Measurements from ENCODE around the gene CELF3.

The CELF3 gene

DNA sequence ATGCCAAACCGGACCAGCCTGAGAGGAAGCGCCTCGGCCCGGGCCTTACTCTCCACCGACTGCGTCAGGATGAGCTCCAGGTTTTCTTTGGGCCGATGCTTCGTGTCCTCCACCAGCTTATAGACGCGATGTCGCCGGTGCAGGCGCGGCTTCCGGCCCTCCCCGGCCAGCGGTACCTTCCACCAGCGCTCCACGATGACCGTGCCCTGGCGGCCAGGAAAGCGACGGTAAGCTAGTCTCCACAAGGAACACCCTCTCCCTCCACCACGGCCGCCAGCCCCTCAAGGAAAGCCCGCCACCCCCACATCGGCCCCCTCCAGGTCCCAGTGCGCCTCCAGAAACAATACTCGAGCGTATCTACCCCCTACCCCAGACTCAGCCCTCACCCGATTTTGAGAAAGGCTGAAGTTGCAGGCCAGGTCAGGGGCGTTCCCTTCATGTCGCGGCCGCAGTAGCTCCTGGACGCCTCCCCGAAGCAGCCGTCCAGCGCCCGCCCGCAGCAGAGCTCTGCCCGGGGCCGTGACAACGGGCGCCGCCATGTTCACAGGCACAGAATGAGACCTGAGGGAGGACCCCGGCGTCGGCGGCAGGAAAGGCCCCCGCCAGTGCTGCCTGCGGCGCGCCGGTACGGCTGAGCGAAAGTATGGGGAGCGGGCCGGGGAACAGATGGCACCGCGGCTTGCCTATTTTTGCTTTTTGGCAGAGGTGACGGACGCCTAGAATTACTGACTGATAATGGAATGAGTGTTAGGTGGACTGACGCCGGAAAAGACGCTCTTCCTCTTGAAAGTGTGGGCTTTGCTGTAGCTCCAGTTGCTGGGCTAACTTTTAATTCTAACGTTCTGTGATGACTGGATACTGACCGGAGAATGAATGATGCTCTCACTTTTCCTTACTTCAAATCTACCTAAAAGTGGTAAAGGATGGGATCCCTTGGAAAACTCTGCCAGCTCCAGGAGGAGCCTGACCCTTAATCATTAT is 46.6 kb upstream of the CELF3 start, which contains the start of gene MRPL9 (continued):
- TF ChIP-seq, protein P1, sequence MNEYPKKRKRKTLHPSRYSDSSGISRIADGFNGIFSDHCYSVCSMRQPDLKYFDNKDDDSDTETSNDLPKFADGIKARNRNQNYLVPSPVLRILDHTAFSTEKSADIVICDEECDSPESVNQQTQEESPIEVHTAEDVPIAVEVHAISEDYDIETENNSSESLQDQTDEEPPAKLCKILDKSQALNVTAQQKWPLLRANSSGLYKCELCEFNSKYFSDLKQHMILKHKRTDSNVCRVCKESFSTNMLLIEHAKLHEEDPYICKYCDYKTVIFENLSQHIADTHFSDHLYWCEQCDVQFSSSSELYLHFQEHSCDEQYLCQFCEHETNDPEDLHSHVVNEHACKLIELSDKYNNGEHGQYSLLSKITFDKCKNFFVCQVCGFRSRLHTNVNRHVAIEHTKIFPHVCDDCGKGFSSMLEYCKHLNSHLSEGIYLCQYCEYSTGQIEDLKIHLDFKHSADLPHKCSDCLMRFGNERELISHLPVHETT (tag by site-specific recombination; IDR thresholded peaks at IDR 0.05), result peak; percentile 66
- TF ChIP-seq ZIC2 (tag by site-specific recombination; IDR thresholded peaks at IDR 0.05) (peak; percentile 41; the same call in 1 of the 2 replicates), ZNF366 (tag by site-specific recombination; conservative IDR thresholded peaks at IDR 0.05) (peak; percentile 43; the same call in 1 of the 2 replicates), GLIS2 (tag by site-specific recombination; IDR thresholded peaks at IDR 0.05) (peak; percentile 80), BCL11A (tag by site-specific recombination; IDR thresholded peaks at IDR 0.05; ENCODE audit: low read depth) (no peak), ZNF335 (tag by site-specific recombination; conservative IDR thresholded peaks at IDR 0.05) (peak; percentile 99), ZNF623 (tag by site-specific recombination; IDR thresholded peaks at IDR 0.05) (no peak), ZNF155 (tag by site-specific recombination; IDR thresholded peaks at IDR 0.05) (no peak), ZNF558 (tag by site-specific recombination; IDR thresholded peaks at IDR 0.05) (no peak), ZNF341 (tag by site-specific recombination; IDR thresholded peaks at IDR 0.05; ENCODE audit: low read depth) (peak; percentile 17; the same call in 1 of the 2 replicates), ZNF677 (tag by site-specific recombination; IDR thresholded peaks at IDR 0.05) (no peak), ZNF221 (tag by site-specific recombination; IDR thresholded peaks at IDR 0.05; ENCODE audit: borderline replicate concordance) (no peak), ZNF138 (tag by site-specific recombination; IDR thresholded peaks at IDR 0.05; ENCODE audit: borderline replicate concordance) (no peak), ZNF791 (tag by site-specific recombination; IDR thresholded peaks at IDR 0.05) (no peak), ZNF747 (tag by site-specific recombination; IDR thresholded peaks at IDR 0.05) (no peak), KLF16 (tag by site-specific recombination; IDR thresholded peaks at IDR 0.05) (0 out of 2 replicates have a peak, but pooled peaks have one; percentile 41), MZF1 (tag by site-specific recombination; IDR thresholded peaks at IDR 0.05; ENCODE audit: borderline replicate concordance) (0 out of 2 replicates have a peak, but pooled peaks have one; percentile 50), ZNF660 (tag by site-specific recombination; IDR thresholded peaks at IDR 0.05) (peak; percentile 83), MEIS1 (CRISPR knock-in tag; IDR thresholded peaks at IDR 0.05; ENCODE audit: borderline replicate concordance) (no peak), SETDB1 (IDR thresholded peaks at IDR 0.05; ENCODE audit: insufficient read length, low read length) (no peak), ZFP3 (tag by site-specific recombination; IDR thresholded peaks at IDR 0.05; ENCODE audit: low read depth) (no peak), ZNF184 (tag by site-specific recombination; IDR thresholded peaks at IDR 0.05) (no peak)
- TF ChIP-seq, protein P2, sequence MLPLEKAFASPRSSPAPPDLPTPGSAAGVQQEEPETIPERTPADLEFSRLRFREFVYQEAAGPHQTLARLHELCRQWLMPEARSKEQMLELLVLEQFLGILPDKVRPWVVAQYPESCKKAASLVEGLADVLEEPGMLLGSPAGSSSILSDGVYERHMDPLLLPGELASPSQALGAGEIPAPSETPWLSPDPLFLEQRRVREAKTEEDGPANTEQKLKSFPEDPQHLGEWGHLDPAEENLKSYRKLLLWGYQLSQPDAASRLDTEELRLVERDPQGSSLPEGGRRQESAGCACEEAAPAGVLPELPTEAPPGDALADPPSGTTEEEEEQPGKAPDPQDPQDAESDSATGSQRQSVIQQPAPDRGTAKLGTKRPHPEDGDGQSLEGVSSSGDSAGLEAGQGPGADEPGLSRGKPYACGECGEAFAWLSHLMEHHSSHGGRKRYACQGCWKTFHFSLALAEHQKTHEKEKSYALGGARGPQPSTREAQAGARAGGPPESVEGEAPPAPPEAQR (tag by site-specific recombination; IDR thresholded peaks at IDR 0.05), result no peak
- TF ChIP-seq, protein P3, sequence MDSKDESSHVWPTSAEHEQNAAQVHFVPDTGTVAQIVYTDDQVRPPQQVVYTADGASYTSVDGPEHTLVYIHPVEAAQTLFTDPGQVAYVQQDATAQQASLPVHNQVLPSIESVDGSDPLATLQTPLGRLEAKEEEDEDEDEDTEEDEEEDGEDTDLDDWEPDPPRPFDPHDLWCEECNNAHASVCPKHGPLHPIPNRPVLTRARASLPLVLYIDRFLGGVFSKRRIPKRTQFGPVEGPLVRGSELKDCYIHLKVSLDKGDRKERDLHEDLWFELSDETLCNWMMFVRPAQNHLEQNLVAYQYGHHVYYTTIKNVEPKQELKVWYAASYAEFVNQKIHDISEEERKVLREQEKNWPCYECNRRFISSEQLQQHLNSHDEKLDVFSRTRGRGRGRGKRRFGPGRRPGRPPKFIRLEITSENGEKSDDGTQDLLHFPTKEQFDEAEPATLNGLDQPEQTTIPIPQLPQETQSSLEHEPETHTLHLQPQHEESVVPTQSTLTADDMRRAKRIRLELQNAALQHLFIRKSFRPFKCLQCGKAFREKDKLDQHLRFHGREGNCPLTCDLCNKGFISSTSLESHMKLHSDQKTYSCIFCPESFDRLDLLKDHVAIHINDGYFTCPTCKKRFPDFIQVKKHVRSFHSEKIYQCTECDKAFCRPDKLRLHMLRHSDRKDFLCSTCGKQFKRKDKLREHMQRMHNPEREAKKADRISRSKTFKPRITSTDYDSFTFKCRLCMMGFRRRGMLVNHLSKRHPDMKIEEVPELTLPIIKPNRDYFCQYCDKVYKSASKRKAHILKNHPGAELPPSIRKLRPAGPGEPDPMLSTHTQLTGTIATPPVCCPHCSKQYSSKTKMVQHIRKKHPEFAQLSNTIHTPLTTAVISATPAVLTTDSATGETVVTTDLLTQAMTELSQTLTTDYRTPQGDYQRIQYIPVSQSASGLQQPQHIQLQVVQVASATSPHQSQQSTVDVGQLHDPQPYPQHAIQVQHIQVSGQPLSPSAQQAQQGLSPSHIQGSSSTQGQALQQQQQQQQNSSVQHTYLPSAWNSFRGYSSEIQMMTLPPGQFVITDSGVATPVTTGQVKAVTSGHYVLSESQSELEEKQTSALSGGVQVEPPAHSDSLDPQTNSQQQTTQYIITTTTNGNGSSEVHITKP (tag by site-specific recombination; IDR thresholded peaks at IDR 0.05), result peak; percentile 43; the same call in 1 of the 2 replicates
- TF ChIP-seq, protein P4, sequence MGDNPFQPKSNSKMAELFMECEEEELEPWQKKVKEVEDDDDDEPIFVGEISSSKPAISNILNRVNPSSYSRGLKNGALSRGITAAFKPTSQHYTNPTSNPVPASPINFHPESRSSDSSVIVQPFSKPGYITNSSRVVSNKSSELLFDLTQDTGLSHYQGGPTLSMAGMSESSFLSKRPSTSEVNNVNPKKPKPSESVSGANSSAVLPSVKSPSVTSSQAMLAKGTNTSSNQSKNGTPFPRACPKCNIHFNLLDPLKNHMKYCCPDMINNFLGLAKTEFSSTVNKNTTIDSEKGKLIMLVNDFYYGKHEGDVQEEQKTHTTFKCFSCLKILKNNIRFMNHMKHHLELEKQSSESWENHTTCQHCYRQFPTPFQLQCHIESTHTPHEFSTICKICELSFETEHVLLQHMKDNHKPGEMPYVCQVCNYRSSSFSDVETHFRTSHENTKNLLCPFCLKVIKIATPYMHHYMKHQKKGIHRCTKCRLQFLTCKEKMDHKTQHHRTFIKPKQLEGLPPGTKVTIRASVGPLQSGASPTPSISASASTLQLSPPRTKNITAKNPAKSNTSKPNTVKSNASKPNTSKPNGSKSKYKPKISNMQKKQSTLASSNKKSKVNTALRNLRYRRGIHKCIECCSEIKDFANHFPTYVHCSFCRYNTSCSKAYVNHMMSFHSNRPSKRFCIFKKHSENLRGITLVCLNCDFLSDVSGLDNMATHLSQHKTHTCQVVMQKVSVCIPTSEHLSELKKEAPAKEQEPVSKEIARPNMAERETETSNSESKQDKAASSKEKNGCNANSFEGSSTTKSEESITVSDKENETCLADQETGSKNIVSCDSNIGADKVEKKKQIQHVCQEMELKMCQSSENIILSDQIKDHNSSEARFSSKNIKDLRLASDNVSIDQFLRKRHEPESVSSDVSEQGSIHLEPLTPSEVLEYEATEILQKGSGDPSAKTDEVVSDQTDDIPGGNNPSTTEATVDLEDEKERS (tag by site-specific recombination; IDR thresholded peaks at IDR 0.05), result no peak
- TF ChIP-seq, protein P5, sequence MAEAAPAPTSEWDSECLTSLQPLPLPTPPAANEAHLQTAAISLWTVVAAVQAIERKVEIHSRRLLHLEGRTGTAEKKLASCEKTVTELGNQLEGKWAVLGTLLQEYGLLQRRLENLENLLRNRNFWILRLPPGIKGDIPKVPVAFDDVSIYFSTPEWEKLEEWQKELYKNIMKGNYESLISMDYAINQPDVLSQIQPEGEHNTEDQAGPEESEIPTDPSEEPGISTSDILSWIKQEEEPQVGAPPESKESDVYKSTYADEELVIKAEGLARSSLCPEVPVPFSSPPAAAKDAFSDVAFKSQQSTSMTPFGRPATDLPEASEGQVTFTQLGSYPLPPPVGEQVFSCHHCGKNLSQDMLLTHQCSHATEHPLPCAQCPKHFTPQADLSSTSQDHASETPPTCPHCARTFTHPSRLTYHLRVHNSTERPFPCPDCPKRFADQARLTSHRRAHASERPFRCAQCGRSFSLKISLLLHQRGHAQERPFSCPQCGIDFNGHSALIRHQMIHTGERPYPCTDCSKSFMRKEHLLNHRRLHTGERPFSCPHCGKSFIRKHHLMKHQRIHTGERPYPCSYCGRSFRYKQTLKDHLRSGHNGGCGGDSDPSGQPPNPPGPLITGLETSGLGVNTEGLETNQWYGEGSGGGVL (tag by site-specific recombination; IDR thresholded peaks at IDR 0.05), result peak; percentile 62
